Stimulated activated naive CD4-positive, alpha-beta T cell treated with Interleukin-2 at 50 U/mL for 16 hours (primary cell): ENCODE results near the gene GALNT2.

Source experiments
- DNase-seq: peaks from one replicate; lab custom pipeline; 2025; lab: John Stamatoyannopoulos, UW

Gene GALNT2

DNA sequence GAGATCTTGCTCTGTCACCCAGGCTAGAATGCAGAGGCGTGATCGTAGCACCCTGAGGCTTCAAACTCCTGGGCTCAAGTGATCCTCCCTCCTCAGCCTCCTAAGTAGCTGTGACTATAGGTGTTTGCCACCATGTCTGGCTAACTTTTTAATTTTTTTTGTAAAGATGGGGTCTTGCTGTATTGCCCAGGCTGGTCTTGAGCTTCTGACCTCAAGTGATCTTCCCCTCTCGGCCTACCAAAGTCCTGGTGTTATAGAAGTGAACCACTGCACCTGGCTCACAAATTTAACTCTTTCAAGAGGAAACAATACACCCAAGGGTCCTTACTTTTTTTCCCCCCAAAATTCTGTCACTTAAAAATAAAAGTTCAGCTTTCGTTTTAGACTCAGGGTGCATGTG, 62.3 kb downstream of the GALNT2 start:
- DNase-seq = no peak

DNA sequence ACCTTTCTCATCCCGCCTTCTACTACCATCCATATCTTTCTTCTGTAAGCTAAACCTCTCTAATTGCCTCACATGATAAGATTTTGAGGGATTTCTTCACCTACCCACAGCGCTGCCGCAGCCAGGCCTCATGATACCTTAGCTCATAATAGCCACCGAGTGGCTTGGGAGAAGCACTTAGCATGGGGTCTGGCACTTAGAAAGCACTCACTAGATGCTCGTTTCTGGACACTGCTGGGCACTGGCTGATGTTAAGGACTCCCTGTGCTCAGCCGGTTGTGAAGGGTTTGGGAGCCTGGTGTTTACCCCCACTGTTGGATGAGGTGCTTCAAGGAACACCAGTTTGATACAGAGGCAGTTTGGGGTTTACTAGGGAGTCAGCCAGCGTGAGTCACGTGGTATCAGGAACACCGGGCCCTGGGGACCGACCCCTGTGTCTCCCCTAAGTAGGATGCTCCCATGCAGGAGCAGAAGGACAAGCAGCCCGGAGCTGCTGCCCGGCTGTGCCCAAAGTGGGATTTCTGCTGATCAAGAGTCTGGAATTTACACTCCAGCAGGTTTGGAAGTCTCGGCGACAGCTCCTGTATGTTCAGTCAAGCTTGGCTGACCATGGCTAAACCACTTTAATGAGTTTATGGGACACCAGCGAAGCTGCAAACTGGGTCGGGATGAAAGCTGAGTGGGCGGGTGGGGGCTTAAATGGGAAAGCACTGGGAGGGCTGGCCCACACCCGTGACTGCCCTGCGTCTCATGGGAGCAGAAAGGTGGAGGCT, 63.3 kb downstream of the GALNT2 start:
- no peak for DNase-seq

DNA sequence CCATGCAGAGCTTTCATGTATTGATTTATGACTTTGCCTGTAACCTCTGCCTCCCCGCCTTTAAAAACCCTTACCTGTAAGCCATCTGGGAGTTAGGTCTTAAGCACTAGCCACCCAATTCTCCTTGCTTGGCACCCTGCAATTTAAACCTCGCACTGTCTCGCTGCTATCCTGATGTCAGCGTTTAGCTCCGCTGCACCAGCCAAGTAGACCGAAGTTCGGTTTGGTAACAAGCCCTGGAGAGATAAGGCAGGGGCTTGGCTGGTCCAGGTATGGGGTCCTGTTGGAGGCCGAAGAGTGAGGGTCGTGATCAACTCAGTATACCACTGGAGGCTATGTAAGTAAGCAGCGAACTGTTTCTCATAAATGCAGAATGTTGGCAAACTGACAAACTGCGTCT, 64.4 kb downstream of the GALNT2 start:
- DNase-seq = no peak

DNA sequence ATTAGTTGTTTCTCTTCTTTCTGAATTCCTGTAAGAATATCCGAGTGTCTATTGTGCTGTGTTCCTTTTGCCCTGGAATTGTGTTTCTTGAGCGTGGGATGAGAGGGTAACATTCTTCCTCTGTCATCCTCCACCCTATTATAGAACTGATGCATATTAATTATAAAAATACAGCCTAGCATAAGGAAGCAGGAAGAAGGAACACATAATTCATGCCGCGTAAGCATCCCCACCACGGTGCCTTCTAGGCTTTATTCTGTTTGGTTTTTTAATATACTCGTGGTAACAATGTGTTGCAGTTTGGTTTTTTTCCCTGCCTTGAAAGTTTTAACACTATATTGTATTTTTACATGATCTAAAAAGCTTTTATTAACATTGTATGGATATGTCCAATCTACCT, 65.7 kb downstream of the GALNT2 start:
- no peak for DNase-seq

DNA sequence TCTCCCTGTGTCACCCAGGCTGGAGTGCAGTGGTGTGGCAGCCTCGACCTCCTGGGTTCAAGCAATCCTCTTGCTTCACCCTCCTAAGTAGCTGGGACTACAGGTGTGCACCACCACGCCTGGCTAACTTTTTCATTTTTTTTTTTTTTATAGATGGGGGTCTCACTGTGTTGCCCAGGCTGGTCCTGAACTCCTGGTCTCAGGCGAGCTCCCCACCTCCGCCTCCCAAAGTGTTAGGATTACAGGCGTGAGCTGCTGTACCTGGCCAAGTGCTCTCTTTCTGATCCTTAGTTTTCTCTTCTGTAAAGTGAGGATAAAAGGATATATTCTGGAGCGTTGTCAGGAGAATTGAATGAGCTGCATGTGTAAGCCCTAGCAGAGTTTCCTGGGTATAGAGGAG, 68.7 kb downstream of the GALNT2 start:
- DNase-seq = no peak

DNA sequence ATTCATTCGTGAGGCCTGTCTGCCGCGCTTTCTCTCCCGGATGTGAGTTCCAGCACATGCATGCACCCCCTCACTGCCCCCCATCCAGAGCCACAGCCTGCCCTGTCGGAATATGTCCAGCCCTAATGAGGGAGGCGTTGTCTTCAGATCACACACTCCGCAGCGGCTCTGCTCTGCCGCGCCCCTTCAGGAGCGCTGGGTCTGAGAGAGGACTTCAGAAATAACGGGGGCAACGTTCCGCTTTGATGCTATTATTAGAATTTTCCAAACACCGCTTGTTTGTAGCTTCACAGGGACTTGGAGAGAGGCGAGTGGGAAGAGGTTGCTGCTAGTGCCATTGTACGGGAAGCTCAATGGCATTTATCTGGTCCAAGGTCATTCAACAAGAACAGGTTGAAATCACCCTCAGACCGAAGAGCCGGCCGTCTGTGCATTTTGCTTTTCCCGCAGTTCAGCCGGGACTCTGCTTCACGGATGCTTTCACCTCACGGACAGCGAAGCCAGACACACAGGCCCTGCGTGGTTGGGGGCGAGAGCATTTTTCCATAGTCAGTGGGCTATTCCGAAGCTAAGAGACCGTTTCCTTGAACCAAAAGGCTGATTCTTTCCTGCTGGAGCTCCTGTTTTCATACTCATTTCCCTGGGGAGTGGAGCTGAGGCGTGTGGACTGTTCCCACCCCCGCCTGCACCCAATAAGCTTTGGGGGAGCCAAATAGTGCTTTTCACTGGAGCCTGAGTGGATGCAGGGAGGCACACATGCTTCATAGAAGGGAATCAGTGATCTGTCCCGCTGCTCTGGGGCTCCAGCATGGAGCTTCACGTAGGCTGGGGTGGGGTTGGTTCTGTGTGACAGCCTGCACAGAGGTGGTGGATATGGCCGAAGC, 69.7 kb downstream of the GALNT2 start:
- no peak for DNase-seq

GRCh38 chr1:230137337-230137815, 70.3 kb downstream of the GALNT2 start:
- no peak for DNase-seq

- no peak for DNase-seq
Observed at GRCh38 chr1:230138561-230139239, 71.7 kb downstream of the GALNT2 start.

GRCh38 chr1:230139315-230139714, 72.3 kb downstream of the GALNT2 start:
- no peak for DNase-seq

DNA sequence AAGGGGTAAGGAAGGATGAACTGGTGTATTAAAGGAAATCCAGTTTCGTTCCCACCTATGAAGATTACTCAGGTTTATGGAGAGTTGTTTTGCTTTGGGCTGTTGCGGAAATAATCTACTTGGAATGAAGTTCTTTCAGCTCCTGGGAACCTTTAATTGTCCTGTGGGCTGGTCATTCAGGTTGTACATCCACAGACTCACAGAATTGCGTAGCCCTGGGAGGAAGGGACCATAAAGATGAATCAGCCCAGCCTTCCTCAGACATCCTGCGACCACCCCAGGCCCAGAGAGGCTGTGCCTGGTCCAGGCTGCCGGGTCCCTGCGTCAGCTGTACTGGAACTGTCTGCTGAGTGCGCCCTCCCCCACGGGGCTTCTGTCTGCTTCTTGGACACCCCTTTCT, 72.7 kb downstream of the GALNT2 start:
- no peak for DNase-seq

DNA sequence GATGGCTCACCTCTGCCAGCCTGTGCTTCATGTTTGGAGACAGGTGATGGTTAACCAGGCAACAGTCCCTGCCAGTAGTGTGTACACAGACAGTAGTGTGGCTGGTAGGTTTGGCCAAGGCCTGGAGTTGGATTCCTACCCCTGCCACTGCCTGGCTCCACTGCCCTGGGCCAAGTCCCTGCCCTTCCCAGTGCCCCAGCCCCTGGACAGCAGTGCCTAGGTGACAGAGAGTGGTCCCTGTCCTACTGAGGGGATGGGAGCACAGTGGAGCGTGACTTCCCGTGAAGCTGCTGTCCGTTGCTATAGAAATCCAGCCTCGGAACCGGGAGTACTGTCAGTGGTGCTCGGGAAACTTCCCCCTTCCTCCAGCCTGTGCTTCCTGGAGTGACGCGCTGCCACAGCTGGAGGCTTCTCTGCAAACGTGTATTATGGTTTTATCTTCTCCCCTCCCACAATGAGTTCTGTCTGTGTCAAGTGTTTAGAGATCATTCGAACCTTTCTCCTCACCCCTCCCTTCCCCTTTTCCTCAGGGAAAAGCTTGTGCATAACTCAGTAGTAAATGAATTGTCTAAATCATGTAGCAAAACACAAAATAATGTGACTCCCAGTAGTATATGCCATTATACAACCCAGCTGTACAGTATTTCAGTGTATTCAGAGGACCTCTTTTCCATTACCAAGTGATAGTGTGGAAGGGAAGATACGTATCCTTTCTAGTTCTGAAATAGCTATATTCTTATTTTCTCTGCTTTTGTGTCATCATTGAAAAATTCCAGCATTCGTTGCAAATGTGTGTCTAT, 73.4 kb downstream of the GALNT2 start:
- DNase-seq = no peak

GRCh38 chr1:230141021-230141648, 74.1 kb downstream of the GALNT2 start:
- no peak for DNase-seq

DNA sequence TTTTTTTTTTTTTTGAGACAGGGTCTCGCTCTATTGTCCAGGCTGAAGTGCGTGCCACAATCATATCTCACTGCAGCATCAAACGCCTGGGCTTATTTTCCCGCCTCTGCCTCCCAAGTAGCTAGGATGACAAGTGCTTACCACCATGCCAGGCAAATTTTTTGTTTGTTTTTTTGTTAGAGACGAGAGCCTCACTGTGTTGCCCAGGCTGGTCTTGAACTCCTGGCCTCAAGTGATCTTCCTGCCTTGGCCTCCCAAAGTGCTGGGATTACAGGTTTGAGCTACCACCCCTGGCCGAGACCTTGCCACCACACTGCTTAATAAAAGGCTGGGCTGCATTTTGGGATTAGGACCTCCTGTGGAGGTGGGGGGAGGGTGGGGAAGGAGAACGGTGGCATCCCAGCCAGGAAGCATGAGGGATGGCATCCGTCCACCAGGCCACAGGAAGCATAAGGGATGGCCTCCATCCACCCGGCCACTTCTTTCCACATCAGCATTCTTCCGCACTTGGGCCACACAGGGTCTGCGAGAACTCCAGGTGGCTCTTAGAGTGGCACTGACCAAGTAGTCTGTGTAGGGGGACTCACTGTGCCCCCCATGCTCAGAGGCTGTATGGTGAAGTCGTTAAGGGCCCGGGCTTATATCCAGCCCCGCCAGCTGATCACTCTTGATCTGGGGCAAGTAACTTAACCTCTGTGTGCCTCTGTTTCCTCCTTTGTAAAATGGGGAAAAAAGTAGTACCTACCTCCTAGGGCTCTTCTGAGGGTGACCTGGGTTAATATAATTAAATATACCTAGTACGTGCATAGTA, 75.0 kb downstream of the GALNT2 start:
- no peak for DNase-seq

DNA sequence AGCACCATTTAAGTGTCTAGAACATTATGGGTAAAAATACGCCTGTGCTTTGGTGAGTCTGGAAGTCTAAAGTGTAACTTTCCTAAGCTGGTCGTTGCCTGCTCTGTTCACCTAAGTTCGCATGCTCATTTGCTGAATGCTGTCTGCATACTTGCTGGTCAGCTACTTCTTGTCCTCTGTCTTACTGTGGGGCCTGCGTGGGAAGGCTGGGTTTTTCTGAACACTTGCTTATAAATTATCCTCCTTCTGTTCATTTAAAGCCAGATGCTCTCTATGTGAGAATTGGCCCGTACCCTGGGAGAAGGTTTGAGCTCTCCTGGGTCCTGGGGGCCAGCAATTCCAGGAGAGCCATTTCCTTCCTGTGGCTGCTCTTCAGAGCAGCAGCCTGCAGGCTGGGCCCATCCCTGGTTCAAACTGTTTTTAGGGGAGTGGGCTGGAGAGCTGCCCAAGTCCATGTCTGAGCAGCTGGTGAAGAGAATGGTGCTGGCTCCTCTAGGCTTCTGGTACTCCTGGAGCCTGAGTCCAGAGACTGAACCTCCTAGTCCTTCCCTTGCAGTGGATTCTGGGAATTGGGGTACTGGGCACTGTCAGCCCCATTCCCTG, 75.7 kb downstream of the GALNT2 start:
- no peak for DNase-seq

DNA sequence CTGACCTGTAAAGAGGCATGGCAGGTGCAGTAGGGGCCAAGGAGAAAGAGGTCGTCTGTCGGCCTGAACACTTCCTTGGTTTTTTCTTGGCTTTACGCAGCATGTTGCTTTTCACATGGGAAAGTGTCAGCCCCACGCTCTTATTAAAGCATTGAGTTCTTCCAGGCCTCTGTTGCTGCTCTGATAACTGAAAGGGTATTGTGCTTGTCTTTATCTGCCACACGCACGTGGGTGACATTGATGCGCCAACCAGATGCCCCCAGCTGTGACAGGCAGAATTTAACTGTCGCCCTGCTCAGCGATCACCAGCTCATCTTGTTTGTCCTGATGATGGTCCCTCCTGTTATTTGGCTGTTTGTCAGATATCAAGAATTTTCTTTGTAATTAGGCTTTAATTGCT, 76.5 kb downstream of the GALNT2 start:
- DNase-seq = no peak

DNA sequence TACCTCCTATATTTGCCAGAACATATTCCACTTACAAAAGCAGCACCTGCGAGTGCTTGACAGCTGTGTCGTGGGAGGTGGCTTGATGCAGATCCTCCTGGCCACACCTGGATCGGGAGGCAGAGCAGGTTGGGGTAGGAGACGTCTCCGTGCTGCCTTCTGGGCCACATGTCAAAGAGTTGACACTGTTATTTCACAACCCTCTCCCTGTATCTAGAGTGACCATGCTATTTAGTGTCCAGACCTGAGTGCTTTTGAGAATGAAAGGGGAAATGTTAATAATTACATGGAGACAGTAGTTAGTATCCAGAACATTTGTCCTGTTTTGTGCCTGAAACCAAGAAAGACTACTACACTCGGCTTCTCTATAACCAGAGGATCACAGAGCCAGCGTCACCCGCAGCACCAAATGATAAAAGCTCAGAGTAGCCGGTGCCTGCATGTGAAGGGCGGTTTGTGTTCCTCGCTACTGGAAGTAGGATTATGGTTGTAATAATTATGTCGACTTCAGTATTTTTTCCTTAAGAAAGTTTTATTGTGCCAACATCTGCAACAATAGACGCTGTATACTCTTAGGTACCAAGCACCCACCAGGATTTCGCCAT, 77.1 kb downstream of the GALNT2 start:
- no peak for DNase-seq

DNA sequence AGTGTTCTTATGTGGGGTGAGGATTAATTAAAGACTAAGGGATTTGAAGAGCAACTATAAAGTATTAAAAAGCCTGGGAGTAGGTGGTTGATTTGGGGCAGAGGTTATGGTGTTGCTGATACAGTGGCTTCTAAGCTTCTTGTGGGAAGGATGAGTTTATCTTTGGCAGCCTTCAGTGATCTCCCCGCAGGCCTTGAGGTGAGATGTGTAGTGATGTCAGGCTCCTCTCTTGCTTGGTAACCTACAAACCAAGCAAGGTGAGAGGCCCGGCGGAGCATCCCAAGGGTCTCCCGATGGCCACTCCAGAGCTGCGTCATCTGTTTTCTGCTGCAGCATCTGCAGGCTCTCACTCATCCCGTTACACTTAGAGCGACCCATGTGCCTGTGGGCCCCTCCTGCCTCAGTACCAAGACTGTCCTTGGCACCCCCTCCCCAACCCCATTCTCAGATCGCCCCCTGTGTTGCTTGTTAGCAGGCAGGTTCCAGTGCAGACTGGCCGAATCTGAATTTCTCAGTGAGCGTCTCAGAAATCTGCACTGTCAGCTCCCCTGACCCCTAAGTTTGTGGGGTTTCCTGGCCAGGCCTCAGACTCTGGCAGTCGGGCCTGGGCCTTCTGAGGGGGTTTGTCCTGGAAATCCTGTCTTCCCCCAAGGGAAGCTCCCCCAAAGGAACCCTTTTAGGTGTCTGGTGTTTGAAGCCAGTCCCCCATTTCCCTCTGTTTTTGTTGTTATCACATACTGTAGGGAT, 77.9 kb downstream of the GALNT2 start:
- no peak for DNase-seq

DNA sequence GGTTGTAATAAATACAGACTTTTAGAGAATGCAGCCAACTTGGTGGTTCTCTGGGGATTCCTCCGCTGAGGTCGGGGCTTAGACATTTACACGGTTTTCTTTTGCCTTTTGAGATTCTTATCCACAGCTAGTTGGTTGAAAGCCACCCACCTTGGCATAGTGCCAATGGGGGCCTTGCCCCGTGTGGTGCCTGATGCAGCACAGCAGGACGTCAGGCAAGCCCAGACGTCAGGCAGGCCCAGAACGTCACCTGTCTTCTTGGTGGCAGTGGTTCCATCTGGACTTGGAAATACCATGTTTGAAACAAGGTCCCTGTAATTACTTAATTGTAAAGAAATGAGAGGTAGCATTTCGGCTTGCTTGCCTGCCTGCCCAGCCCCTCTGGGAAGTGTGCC, 78.5 kb downstream of the GALNT2 start:
- DNase-seq = no peak

DNA sequence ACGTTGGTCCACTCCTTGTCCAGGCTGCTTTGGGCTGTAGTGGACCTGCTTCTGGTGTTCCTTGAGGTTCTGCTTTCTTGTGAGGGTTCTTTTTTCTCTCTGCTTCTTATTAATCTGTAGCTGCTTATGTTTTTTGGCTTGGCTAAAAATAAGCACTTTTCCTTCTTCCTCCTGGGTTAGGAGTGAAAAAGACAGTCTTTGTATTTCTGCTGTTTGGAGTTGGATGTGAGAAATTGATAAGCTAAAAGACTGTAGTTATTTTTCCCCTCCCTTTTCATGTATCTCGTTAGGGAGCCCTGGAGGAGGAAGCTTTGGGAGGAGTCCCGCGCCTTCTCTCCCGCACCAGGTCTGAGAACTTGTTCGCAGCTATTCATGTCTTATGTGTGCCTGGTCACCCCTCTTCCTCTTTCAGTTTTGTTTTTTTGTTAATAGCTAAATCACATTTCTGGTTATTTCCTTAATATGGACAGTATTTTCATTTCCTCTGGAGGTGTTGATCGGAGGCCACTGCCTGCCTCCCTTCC, 79.0 kb downstream of the GALNT2 start:
- no peak for DNase-seq
